Liver (tissue), 3 donors: Measurements from ENCODE around the gene CLN3.

ENCODE experiments used
- FOXA1 ChIP-seq: IDR thresholded peaks from 2 replicates; pipeline ENCODE4 v1.6.1; 2016; ENCODE audit warnings: antibody characterized with exemption
- HNF4A ChIP-seq, 2 donors: conservative IDR thresholded peaks; 2 replicates each; pipeline ENCODE4 v1.6.1; 2016; ENCODE audit warnings: antibody characterized with exemption in 2 of 2, mild to moderate bottlenecking in 2 of 2
- RAD21 ChIP-seq, 2 donors: IDR thresholded peaks; 2 replicates each; pipeline ENCODE4 v1.6.1; 2016; ENCODE audit warnings: antibody characterized with exemption in 2 of 2, mild to moderate bottlenecking in 2 of 2
- TAF1 ChIP-seq: conservative IDR thresholded peaks from 2 replicates; pipeline ENCODE4 v1.6.1; 2016; ENCODE audit warnings: antibody characterized with exemption, mild to moderate bottlenecking
- YY1 ChIP-seq: IDR thresholded peaks from 2 replicates; pipeline ENCODE4 v1.6.1; 2016; ENCODE audit warnings: antibody characterized with exemption, mild to moderate bottlenecking
- TF ChIP-seq, protein P1 (sequence below): fragments of 150-350 bp; IDR thresholded peaks from 2 replicates; pipeline ENCODE4 v1.5.1; 2017; ENCODE audit warnings: improper control_type of control experiment, low read depth, low read length; ENCODE audit not compliant: missing input control
- TF ChIP-seq, protein P2 (sequence below): IDR thresholded peaks from 2 replicates; pipeline ENCODE4 v1.6.1; 2016; ENCODE audit warnings: antibody characterized with exemption
- TF ChIP-seq, protein P3 (sequence below): IDR thresholded peaks from 2 replicates; pipeline ENCODE4 v1.6.1; 2016; ENCODE audit warnings: antibody characterized with exemption
- TF ChIP-seq, protein P4 (sequence below): IDR thresholded peaks from 2 replicates; pipeline ENCODE4 v1.6.1; 2016; ENCODE audit warnings: antibody characterized with exemption, mild to moderate bottlenecking
- donor health status: healthy.
- donor health status: healthy.

DNA sequence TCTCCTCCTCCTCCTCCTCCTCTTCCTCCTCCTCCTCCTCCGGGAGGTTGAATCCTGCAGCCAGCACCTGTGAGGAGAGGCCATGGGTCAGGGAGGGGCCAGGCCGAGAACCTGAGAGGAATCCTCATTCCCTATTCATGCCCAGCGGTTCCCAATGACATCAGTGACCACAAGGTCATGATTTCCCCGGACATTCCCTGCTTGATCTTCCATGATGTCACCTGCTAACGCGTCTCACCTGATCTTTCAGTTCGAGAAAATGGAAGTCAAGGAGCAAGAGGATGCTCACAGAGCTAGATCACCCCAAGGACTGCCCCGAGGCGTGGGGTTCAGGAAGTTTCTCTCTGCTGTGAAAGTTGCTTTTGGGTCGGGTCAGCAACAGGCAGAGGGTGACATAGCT lies 8.0 kb upstream of the CLN3 start:
- TF ChIP-seq, protein P1, sequence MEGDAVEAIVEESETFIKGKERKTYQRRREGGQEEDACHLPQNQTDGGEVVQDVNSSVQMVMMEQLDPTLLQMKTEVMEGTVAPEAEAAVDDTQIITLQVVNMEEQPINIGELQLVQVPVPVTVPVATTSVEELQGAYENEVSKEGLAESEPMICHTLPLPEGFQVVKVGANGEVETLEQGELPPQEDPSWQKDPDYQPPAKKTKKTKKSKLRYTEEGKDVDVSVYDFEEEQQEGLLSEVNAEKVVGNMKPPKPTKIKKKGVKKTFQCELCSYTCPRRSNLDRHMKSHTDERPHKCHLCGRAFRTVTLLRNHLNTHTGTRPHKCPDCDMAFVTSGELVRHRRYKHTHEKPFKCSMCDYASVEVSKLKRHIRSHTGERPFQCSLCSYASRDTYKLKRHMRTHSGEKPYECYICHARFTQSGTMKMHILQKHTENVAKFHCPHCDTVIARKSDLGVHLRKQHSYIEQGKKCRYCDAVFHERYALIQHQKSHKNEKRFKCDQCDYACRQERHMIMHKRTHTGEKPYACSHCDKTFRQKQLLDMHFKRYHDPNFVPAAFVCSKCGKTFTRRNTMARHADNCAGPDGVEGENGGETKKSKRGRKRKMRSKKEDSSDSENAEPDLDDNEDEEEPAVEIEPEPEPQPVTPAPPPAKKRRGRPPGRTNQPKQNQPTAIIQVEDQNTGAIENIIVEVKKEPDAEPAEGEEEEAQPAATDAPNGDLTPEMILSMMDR = no peak
- TF ChIP-seq, protein P2, sequence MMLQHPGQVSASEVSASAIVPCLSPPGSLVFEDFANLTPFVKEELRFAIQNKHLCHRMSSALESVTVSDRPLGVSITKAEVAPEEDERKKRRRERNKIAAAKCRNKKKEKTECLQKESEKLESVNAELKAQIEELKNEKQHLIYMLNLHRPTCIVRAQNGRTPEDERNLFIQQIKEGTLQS = no peak
- TF ChIP-seq, protein P3, sequence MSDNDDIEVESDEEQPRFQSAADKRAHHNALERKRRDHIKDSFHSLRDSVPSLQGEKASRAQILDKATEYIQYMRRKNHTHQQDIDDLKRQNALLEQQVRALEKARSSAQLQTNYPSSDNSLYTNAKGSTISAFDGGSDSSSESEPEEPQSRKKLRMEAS = no peak
- TF ChIP-seq RAD21 (IDR thresholded peaks at IDR 0.05) (no peak), FOXA1 (no peak), YY1 (no peak), TAF1 (no peak), HNF4A (conservative IDR thresholded peaks at IDR 0.05) (no peak)
- TF ChIP-seq, protein P4, sequence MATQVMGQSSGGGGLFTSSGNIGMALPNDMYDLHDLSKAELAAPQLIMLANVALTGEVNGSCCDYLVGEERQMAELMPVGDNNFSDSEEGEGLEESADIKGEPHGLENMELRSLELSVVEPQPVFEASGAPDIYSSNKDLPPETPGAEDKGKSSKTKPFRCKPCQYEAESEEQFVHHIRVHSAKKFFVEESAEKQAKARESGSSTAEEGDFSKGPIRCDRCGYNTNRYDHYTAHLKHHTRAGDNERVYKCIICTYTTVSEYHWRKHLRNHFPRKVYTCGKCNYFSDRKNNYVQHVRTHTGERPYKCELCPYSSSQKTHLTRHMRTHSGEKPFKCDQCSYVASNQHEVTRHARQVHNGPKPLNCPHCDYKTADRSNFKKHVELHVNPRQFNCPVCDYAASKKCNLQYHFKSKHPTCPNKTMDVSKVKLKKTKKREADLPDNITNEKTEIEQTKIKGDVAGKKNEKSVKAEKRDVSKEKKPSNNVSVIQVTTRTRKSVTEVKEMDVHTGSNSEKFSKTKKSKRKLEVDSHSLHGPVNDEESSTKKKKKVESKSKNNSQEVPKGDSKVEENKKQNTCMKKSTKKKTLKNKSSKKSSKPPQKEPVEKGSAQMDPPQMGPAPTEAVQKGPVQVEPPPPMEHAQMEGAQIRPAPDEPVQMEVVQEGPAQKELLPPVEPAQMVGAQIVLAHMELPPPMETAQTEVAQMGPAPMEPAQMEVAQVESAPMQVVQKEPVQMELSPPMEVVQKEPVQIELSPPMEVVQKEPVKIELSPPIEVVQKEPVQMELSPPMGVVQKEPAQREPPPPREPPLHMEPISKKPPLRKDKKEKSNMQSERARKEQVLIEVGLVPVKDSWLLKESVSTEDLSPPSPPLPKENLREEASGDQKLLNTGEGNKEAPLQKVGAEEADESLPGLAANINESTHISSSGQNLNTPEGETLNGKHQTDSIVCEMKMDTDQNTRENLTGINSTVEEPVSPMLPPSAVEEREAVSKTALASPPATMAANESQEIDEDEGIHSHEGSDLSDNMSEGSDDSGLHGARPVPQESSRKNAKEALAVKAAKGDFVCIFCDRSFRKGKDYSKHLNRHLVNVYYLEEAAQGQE = no peak
